ENCODE measurements around the gene MTRFR. TPM values are rescaled to one million over a fixed set of nuclear protein-coding genes. Genes with fewer than 3 reads are reported as not detected.

MTRFR gene
- total RNA-seq, 4 donors from 2014 or later = 14.4 to 17.9 (median 16.2) TPM

GRCh38 chr12:123283461-123283860 is 50.2 kb downstream of the MTRFR start:
- Histone ChIP-seq H3K4me3 (replicated peaks in 1 of 3) (no peak overlapping the region), H3K9me3 (no peaks in the 10 kb centered on the region), H3K36me3 (no peaks in the 10 kb centered on the region), H3K27me3 (no peaks in the 10 kb centered on the region), H3K4me1 (no peaks in the 10 kb centered on the region), H3K27ac (no peak overlapping the region)
- 94 to 99% methylated on average over 8 of the region's 8 CpGs for WGBS, 2 donors
- TF ChIP-seq CTCF (IDR thresholded peaks at IDR 0.05) = no peak
- TF ChIP-seq POLR2A (IDR thresholded peaks at IDR 0.05) = no peak
- intact Hi-C loops (cut with DNase I) = no loop called here
- DNase-seq = no peak

GRCh38 chr12:123284669-123285068 is 51.4 kb downstream of the MTRFR start:
- no peaks in the 10 kb centered on the region for H3K36me3 ChIP-seq
- no peak overlapping the region for H3K27ac ChIP-seq
- TF ChIP-seq CTCF (IDR thresholded peaks at IDR 0.05) = no peak
- TF ChIP-seq POLR2A (IDR thresholded peaks at IDR 0.05) = no peak
- H3K4me1 ChIP-seq = no peaks in the 10 kb centered on the region
- H3K9me3 ChIP-seq = no peaks in the 10 kb centered on the region
- intact Hi-C loops (cut with DNase I) = no loop called here
- no peaks in the 10 kb centered on the region for H3K27me3 ChIP-seq
- DNase-seq = no peak
- H3K4me3 ChIP-seq (replicated peaks in 1 of 3) = no peak overlapping the region
- 95 to 98% methylated on average over 4 of the region's 4 CpGs for WGBS, 2 donors

GRCh38 chr12:123286652-123287373 is 53.6 kb downstream of the MTRFR start:
- no peak overlapping the region for H3K4me3 ChIP-seq (replicated peaks in 1 of 3)
- H3K27ac ChIP-seq = no peak overlapping the region
- 72 to 79% methylated on average over 9 of the region's 9 CpGs for WGBS, 2 donors
- H3K9me3 ChIP-seq = no peaks in the 10 kb centered on the region
- DNase-seq = no peak
- no peaks in the 10 kb centered on the region for H3K27me3 ChIP-seq
- no peaks in the 10 kb centered on the region for H3K4me1 ChIP-seq
- intact Hi-C loops (cut with DNase I) = no loop called here
- H3K36me3 ChIP-seq = peaks cover 0 to 6% of the 10 kb centered on the region in 2 donors
- TF ChIP-seq POLR2A (IDR thresholded peaks at IDR 0.05) (no peak), CTCF (IDR thresholded peaks at IDR 0.05) (no peak)

GRCh38 chr12:123288751-123289346 is 55.6 kb downstream of the MTRFR start:
- Histone ChIP-seq H3K36me3 (peaks cover 11 to 16% of the 10 kb centered on the region in 2 donors), H3K27ac (no peak overlapping the region), H3K4me3 (replicated peaks in 1 of 3) (no peak overlapping the region), H3K27me3 (no peaks in the 10 kb centered on the region), H3K9me3 (no peaks in the 10 kb centered on the region), H3K4me1 (no peaks in the 10 kb centered on the region)
- DNase-seq = no peak
- TF ChIP-seq POLR2A (IDR thresholded peaks at IDR 0.05) (no peak), CTCF (IDR thresholded peaks at IDR 0.05) (no peak)
- intact Hi-C loops (cut with DNase I) = no loop called here
- WGBS, 2 donors = 96 to 97% methylated on average over 20 of the region's 20 CpGs

GRCh38 chr12:123289911-123290310 is 56.7 kb downstream of the MTRFR start:
- DNase-seq = no peak
- TF ChIP-seq POLR2A (IDR thresholded peaks at IDR 0.05) (no peak), CTCF (IDR thresholded peaks at IDR 0.05) (no peak)
- no peaks in the 10 kb centered on the region for H3K4me1 ChIP-seq
- no peaks in the 10 kb centered on the region for H3K9me3 ChIP-seq
- H3K27ac ChIP-seq = no peak overlapping the region
- intact Hi-C loops (cut with DNase I) = no loop called here
- 98 to 100% methylated on average over 5 to 11 of the region's 11 CpGs for WGBS, 2 donors
- H3K36me3 ChIP-seq = peaks cover 20 to 25% of the 10 kb centered on the region in 2 donors
- H3K4me3 ChIP-seq (replicated peaks in 1 of 3) = no peak overlapping the region
- H3K27me3 ChIP-seq = no peaks in the 10 kb centered on the region

Measured in thyroid gland (tissue), 4 donors.